GM18867 (cell line): ENCODE data around the gene GRAP.
"Not testable (repeated sequence)": the region's sequence is repeated elsewhere in the genome, so short reads cannot be mapped to it uniquely, and the experiment has no call there.

Experiments
- ATAC-seq: cut with Tn5 transposase; IDR thresholded peaks from one replicate; pipeline ENCODE4 v1.9.1; 2021; ENCODE audit warnings: mild to moderate bottlenecking, moderate library complexity; ENCODE audit not compliant: unreplicated experiment

The GRAP gene

DNA sequence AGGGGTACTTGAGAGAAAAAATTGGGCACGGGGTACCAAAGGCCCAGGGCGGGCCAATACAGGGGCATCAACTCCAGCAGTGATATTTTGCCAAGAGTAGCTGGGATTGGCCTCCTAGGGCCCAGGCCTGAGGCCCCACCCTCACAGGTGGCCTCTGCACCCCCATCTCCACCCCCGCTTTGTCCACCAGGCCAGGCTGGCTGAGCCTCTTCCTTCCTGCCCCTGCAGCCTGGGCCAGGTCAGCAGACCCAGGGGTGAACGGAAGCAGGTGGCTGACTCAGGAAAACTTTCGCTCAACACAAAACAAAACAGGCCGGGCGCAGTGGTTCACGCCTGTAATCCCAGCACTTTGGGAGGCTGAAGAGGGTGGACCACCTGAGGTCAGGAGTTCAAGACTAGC lies 3.7 kb downstream of the GRAP start:
- not testable (repeated sequence) for ATAC-seq

DNA sequence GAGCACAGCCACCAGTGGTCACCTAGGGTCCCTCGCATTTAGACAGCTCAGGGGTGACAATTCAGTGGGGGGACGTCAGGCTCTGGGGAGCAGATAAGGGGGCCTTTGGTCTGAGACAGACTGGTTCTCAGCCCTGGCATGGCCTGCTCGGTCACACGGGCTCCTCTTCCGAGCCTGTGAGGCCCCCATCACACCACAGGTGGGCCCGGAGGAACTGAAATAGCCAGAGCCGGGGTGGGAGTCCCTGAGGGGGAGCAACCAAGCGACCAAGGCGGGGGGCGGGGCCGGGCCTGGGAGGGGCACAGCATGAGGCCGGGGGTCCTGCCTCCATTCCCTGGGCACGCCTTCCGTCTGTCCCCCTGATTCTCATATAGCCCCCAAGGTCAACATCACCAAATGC lies 4.4 kb downstream of the GRAP start:
- not testable (repeated sequence) for ATAC-seq

DNA sequence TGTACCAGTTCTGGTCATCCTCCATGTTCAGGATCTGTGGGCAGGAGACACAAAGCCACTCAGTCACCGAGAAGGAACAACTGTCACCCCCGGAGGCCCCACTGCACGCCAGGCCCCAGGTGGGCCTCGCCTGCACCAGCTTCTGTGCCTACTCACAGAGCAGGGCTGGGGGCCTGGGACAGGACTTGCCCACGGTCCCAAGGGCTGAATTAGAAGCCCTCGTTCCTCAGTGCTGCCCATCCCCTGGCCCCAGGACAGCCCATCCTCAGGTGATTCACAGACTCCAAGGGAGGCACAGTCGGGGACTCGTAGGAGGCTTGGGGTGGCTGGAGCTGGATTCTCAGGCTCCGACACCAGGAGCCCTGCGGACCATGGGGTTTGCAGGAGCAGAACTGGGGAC lies 4.9 kb downstream of the GRAP start:
- ATAC-seq, result not testable (repeated sequence)

DNA sequence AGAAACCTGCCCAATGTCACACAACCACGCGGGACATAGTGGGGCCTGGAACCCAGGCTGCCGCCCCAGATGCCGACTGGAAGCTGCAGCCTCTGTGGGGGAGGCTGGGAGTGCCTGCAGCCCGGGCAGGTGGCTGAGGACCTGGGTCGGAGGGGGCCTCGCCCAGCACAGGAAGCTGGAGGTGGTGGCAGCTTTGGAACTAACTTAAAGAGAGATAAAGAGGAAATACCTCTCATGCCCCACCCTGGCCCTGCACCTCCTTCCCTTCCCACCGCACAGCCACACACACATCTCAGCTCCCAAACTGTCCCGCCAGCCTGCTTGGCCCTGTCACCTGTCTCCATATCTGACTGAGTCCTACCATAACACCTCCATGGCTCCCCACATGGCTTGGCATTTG lies 6.4 kb downstream of the GRAP start:
- ATAC-seq, result not testable (repeated sequence)

- not testable (repeated sequence) for ATAC-seq
Measured at GRCh38 chr17:19038730-19039129, 8.0 kb downstream of the GRAP start.

DNA sequence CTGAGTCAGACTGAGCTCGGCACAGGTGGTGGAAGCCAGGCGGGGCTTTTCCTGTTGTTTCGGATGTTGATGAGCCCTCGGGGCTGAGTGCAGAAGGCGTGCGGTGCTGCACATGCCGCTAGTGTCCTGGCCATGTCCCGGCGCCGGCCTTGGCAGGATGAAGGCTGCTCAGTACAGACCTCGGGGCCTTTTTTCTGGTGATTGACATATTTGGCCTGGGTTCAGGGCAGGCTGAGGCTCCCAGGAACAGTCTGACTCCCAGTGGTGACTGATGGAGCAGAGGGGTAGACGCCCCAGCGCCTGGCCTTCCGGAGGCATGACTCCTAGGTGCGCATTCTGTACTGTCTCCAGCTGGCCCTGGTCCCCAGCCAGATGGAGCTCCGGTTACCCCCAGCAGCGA lies 8.8 kb downstream of the GRAP start:
- ATAC-seq, result not testable (repeated sequence)

DNA sequence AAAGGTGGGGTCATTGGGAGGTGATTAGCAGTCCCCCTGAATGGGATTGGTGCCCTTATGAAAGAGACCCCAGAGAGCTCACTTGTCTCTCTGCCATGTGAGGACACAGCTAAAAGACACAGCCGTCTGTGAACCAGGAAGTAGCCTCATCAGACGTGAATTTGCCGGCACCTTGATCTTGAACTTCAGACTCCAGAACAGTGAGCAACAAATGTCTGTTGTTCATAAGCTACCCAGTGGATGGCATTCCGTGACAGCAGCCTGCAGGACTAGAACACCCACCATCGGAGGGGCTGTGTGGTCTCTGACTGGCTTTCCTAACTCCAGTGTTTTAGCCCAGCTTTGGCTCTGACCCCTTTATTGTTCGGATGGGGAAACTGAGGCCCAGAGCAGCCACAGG lies 9.2 kb downstream of the GRAP start:
- ATAC-seq, result not testable (repeated sequence)

- not testable (repeated sequence) for ATAC-seq
Measured at GRCh38 chr17:19036186-19036585, 10.6 kb downstream of the GRAP start.

DNA sequence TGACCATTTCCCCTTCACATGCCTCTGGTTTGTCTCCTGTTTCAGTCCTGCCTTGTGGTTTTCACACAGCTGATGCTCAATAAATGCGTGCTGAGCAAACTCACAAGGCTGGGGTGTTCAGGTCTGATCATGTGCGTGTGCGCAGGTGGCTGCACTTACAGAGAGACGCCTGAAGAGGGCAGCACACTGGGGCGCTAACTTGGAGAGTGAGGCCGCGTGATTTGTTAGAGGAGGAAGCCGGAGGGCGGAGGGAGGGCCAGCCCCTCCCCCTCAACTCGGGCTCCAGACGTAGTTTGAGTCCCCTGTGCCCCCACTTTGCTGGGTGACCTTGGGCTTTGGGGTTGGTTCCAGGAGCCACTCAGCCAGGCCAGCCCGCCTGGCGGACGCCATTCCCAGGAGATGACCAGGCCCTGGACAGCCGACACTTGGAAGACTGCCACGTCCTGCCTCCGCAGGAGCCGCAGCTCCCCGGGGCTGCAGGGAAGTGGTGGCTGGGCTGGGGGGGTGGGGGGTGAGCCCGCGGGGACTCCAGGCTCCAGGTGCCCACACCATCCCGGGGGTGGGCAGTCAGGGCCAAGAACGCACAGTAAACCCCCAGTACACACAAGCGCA lies 14.3 kb downstream of the GRAP start:
- ATAC-seq, result peak; percentile 58

- peak; percentile 42 for ATAC-seq
Measured at GRCh38 chr17:19031729-19032128, 15.0 kb downstream of the GRAP start.

DNA sequence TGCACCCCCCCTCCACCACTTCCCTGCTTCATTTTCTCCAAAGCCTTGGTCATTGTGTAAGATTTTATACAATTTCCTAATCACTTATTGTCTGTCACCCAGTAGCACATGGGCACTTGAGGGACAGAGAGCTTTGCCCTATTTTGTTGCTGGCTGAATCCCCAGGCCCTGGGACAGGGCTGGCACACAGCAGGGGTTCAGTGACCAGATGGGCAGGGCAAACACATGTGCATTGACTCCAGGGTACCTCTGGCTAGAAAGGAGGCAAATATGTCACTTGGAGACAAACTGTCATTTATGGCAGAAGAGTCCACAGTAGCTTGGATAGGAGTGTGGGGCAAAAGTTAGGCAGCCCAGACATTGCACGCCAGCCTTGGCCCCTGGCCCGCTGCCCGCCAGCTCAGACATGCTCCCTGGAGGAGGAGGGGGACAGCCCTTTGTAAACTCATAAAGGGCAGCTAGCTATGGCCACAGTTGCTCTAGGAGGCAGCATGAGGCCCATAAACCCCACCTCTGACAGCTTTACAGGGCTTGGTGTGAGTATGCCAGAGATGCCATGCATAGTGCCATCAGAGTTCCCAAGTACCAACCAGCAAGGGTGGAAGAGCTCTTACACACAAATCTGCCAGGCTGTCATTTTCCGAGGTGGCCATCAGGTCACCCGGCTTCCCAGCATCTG lies 15.8 kb downstream of the GRAP start:
- ATAC-seq, result not testable (repeated sequence)

DNA sequence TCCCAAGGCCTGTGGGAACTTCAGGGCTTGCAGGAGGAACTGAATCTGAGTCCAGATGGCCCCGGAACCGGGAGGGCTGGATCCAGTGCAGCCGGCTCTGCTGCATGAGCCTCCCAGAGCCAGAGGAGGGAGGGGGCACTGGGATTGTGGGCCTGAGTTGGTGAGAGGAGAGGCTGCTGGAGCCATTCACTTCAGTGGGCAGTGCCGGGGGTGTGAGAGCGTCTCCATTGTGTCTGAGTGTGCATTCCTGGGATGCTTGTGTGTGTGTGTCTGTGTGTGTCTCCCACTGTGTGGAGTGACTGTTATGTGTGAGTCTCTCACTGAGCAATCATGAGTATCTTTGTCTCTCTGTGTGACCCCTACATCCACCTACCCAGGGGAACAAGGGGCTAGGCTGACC lies 17.0 kb downstream of the GRAP start:
- not testable (repeated sequence) for ATAC-seq

DNA sequence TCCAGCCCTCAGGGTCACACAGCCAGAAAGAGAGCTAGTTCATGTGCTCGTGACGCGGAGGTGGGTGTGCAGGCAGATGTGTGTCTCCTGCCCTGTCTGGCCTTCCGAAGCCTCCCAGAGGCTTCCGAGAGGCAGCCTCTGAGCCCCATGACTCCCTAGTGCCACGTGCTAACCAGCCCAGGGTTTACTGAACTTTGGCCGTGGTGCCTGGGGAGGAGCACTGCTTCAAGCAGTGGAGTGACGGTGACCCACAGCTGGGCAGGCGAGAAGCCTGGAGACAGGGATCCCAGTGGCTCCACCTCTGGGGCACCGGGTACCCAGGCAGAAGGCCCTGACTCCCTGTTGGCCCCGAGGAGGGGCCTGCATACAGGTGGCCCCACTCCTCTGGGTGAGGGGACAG lies 18.1 kb downstream of the GRAP start:
- ATAC-seq, result not testable (repeated sequence)

GRCh38 chr17:19024101-19025078 lies 22.4 kb downstream of the GRAP start:
- ATAC-seq, result no peak

GRCh38 chr17:19023209-19023999 lies 23.4 kb downstream of the GRAP start:
- no peak for ATAC-seq

GRCh38 chr17:19022747-19023146 lies 24.0 kb downstream of the GRAP start:
- no peak for ATAC-seq

GRCh38 chr17:19022128-19022527 lies 24.6 kb downstream of the GRAP start:
- ATAC-seq, result no peak

DNA sequence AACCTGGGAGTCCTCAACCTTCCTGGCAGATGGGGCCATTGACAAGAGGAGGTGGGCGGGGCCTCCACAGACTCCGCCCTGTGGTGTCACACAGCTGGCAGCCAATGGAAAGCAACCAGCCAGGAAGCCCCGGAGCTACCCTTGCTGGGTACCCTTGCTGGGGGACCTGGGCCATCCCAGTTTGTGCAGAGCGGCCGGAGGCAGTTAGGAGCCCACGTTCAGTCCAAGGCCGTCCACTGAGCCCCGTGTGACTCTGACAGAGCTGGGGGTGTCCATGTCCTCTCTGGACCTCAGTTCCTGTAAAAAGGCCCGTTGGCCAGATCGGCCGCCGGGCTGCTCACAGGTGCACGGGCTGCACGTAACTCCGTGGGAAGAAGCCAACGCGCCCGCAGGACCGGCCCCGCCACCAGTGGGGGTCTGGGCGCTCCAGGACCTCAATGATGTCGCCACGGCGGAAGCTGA lies 25.1 kb downstream of the GRAP start:
- ATAC-seq, result no peak

DNA sequence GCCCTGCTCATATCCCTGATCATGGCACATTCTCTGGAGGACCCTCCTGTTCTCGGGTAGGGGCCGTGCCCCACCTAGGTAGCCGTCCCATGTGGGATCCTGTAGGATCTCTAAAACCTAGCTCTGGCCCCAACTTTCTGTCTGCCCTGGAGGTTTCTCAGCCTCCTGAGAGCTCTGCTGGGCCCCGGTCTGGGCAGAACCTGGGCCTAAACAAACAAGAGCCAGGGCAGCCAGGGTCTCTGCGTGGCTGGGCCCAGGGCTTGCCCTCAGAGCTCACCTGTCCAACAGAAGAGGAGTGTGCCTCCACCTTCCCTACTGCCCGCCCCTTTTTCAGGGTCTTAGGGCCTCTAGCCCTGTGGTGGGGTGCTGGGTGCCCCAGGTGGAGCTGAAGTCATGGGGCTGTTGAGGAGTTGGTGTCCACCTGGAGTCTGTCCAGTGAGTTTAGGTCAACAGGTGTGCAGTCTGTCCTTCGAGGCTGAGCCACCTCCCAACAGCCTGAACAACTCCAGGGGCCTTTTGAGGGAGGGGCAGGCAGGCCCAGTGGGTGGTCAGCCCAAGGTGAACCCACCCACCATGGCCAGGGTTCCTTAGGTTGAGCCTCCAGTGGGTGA lies 25.6 kb downstream of the GRAP start:
- ATAC-seq, result not testable (repeated sequence)

DNA sequence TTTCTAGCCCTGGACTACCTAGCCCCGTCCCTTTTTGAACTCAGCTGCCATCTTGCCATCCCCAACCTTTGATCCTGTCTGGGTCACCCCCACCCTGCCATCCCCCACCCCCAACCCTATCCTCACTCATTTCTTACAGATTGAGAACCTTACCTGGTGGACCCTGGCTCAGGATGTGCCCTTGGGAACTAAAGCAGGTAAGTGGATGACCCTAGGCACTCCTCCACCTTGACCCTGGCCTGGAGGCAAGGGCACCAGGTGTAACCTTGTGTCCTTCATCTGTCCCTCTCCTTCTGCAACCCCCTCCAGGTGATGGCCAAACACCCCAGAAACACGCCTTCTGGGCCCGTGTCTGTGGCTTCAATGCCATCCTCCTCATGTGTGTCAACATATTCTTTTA lies 26.7 kb downstream of the GRAP start:
- no peak for ATAC-seq
